ENCODE data around the gene MS4A4E.

GRCh38 chr11:60194511-60194910, 48.4 kb downstream of the MS4A4E start:
- TF ChIP-seq, protein P1, sequence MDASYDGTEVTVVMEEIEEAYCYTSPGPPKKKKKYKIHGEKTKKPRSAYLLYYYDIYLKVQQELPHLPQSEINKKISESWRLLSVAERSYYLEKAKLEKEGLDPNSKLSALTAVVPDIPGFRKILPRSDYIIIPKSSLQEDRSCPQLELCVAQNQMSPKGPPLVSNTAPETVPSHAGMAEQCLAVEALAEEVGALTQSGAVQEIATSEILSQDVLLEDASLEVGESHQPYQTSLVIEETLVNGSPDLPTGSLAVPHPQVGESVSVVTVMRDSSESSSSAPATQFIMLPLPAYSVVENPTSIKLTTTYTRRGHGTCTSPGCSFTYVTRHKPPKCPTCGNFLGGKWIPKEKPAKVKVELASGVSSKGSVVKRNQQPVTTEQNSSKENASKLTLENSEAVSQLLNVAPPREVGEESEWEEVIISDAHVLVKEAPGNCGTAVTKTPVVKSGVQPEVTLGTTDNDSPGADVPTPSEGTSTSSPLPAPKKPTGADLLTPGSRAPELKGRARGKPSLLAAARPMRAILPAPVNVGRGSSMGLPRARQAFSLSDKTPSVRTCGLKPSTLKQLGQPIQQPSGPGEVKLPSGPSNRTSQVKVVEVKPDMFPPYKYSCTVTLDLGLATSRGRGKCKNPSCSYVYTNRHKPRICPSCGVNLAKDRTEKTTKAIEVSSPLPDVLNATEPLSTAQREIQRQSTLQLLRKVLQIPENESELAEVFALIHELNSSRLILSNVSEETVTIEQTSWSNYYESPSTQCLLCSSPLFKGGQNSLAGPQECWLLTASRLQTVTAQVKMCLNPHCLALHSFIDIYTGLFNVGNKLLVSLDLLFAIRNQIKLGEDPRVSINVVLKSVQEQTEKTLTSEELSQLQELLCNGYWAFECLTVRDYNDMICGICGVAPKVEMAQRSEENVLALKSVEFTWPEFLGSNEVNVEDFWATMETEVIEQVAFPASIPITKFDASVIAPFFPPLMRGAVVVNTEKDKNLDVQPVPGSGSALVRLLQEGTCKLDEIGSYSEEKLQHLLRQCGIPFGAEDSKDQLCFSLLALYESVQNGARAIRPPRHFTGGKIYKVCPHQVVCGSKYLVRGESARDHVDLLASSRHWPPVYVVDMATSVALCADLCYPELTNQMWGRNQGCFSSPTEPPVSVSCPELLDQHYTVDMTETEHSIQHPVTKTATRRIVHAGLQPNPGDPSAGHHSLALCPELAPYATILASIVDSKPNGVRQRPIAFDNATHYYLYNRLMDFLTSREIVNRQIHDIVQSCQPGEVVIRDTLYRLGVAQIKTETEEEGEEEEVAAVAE (CRISPR knock-in tag; IDR thresholded peaks at IDR 0.05; ENCODE audit: borderline replicate concordance), result no peak
- no peak for TF ChIP-seq PHF21A (CRISPR knock-in tag; IDR thresholded peaks at IDR 0.05)
- no peak for TF ChIP-seq ZNF33B (CRISPR knock-in tag; IDR thresholded peaks at IDR 0.05)
- TF ChIP-seq BRCA1 (CRISPR knock-in tag; IDR thresholded peaks at IDR 0.05), result no peak
- no peak for TF ChIP-seq PITX1 (CRISPR knock-in tag; IDR thresholded peaks at IDR 0.05)
- TF ChIP-seq, protein P2, sequence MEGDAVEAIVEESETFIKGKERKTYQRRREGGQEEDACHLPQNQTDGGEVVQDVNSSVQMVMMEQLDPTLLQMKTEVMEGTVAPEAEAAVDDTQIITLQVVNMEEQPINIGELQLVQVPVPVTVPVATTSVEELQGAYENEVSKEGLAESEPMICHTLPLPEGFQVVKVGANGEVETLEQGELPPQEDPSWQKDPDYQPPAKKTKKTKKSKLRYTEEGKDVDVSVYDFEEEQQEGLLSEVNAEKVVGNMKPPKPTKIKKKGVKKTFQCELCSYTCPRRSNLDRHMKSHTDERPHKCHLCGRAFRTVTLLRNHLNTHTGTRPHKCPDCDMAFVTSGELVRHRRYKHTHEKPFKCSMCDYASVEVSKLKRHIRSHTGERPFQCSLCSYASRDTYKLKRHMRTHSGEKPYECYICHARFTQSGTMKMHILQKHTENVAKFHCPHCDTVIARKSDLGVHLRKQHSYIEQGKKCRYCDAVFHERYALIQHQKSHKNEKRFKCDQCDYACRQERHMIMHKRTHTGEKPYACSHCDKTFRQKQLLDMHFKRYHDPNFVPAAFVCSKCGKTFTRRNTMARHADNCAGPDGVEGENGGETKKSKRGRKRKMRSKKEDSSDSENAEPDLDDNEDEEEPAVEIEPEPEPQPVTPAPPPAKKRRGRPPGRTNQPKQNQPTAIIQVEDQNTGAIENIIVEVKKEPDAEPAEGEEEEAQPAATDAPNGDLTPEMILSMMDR (CRISPR knock-in tag; IDR thresholded peaks at IDR 0.05), result no peak
- TF ChIP-seq RBFOX2 (IDR thresholded peaks at IDR 0.05; ENCODE audit: low read depth, low read length), result no peak
- TF ChIP-seq GTF2F1 (IDR thresholded peaks at IDR 0.05; ENCODE audit: low read length), result no peak
- no peak for TF ChIP-seq RBM22 (optimal IDR thresholded peaks at IDR 0.05; ENCODE audit: low read length)

All from HepG2 (cell line).